Erythroblast (primary cell): ENCODE data around the gene ADGRV1.
"Not testable (repeated sequence)": the region's sequence is repeated elsewhere in the genome, so short reads cannot be mapped to it uniquely, and the experiment has no call there.

ENCODE experiments used
- DNase-seq, 2 experiments: peaks; one replicate each; lab custom pipeline; 2025; lab: John Stamatoyannopoulos, UW
- GATA1 ChIP-seq: IDR thresholded peaks from 2 replicates; pipeline ENCODE4 v1.6.1; 2011; ENCODE audit warnings: low read depth, mild to moderate bottlenecking, control low read depth, low read length, moderate library complexity
- POLR2A ChIP-seq: IDR thresholded peaks from 2 replicates; pipeline ENCODE4 v1.6.1; 2011; ENCODE audit warnings: mild to moderate bottlenecking, low read length

ADGRV1 gene

GRCh38 chr5:90967443-90967842 is 408.8 kb downstream of the ADGRV1 start:
- TF ChIP-seq POLR2A (no peak), GATA1 (no peak)
- no peak for DNase-seq

GRCh38 chr5:90967851-90968250 is 409.3 kb downstream of the ADGRV1 start:
- DNase-seq = no peak
- no peak for TF ChIP-seq GATA1
- TF ChIP-seq POLR2A = no peak

- TF ChIP-seq GATA1 (no peak), POLR2A (no peak)
- DNase-seq = no peak
Measured at GRCh38 chr5:90968319-90968718, 409.7 kb downstream of the ADGRV1 start.

GRCh38 chr5:90969945-90970344 is 411.3 kb downstream of the ADGRV1 start:
- not testable (repeated sequence) for DNase-seq

GRCh38 chr5:90981177-90981576 is 422.6 kb downstream of the ADGRV1 start:
- no peak for DNase-seq
- TF ChIP-seq GATA1 (no peak), POLR2A (no peak)

GRCh38 chr5:90981821-90982220 is 423.2 kb downstream of the ADGRV1 start:
- DNase-seq = no peak
- TF ChIP-seq POLR2A = no peak
- TF ChIP-seq GATA1 = no peak

- TF ChIP-seq GATA1 (no peak), POLR2A (no peak)
Measured at GRCh38 chr5:90982576-90982975, 424.0 kb downstream of the ADGRV1 start.

GRCh38 chr5:90983148-90983547 is 424.6 kb downstream of the ADGRV1 start:
- no peak for TF ChIP-seq POLR2A
- TF ChIP-seq GATA1 = no peak

More at GRCh38 chr5:90982576-90982975, 424.0 kb downstream of the ADGRV1 start:
- no peak for DNase-seq

GRCh38 chr5:90983711-90984124 is 425.1 kb downstream of the ADGRV1 start:
- no peak for DNase-seq
- TF ChIP-seq GATA1 = no peak
- no peak for TF ChIP-seq POLR2A

More at GRCh38 chr5:90983148-90983547, 424.6 kb downstream of the ADGRV1 start:
- peak; percentile 39 to 40 for DNase-seq

- TF ChIP-seq GATA1 (no peak), POLR2A (no peak)
- DNase-seq = no peak
Measured at GRCh38 chr5:90985341-90985740, 426.7 kb downstream of the ADGRV1 start.

GRCh38 chr5:90987726-90988125 is 429.1 kb downstream of the ADGRV1 start:
- TF ChIP-seq POLR2A = no peak
- TF ChIP-seq GATA1 = no peak
- DNase-seq = no peak

GRCh38 chr5:90991201-90991600 is 432.6 kb downstream of the ADGRV1 start:
- no peak for DNase-seq
- TF ChIP-seq GATA1 (no peak), POLR2A (no peak)

GRCh38 chr5:90994796-90995195 is 436.2 kb downstream of the ADGRV1 start:
- TF ChIP-seq GATA1 (no peak), POLR2A (no peak)

GRCh38 chr5:90996089-90996488 is 437.5 kb downstream of the ADGRV1 start:
- no peak for TF ChIP-seq POLR2A
- no peak for TF ChIP-seq GATA1
- no peak for DNase-seq

More at GRCh38 chr5:90994796-90995195, 436.2 kb downstream of the ADGRV1 start:
- no peak for DNase-seq

GRCh38 chr5:90997082-90997481 is 438.5 kb downstream of the ADGRV1 start:
- no peak for DNase-seq
- TF ChIP-seq GATA1 (no peak), POLR2A (no peak)

- TF ChIP-seq POLR2A = no peak
- TF ChIP-seq GATA1 = no peak
- no peak for DNase-seq
Measured at GRCh38 chr5:91000743-91001142, 442.1 kb downstream of the ADGRV1 start.
